Measurements from ENCODE around the gene GAS2L1. TPM values are rescaled to one million over a fixed set of nuclear protein-coding genes. Genes with fewer than 3 reads are reported as not detected.

Gene GAS2L1
- total and polyA plus RNA-seq, 2 of the 4 experiments (the other 2 are of a cell fraction) = 1.4 to 15.6 TPM

DNA sequence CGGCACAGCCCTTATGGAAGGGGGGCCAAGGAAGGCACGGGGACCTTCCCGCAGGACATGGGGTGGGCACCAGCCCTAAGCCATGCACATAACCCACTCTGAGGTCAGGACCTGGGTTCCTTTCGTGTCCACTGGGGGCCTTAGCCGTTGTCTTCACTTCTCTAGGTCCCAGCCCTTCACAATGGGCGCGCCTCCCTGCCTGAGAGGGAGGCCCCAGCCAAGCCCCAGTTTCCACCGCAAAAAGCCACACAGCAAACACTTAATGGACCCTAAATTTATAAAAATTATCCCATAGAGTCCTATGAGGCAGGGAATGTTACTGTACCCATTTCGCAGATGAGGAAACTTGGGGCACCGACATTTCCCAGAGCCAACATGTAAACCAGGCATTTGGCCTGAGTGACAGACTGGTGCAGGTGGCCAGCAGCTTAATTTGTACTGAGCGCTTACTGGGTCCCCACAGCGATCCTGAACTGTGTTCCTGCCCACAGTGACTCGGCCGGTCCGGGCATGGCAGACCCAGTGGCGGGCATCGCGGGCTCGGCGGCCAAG, 1.2 kb downstream of the GAS2L1 start (continued):
- TF ChIP-seq, protein P1, sequence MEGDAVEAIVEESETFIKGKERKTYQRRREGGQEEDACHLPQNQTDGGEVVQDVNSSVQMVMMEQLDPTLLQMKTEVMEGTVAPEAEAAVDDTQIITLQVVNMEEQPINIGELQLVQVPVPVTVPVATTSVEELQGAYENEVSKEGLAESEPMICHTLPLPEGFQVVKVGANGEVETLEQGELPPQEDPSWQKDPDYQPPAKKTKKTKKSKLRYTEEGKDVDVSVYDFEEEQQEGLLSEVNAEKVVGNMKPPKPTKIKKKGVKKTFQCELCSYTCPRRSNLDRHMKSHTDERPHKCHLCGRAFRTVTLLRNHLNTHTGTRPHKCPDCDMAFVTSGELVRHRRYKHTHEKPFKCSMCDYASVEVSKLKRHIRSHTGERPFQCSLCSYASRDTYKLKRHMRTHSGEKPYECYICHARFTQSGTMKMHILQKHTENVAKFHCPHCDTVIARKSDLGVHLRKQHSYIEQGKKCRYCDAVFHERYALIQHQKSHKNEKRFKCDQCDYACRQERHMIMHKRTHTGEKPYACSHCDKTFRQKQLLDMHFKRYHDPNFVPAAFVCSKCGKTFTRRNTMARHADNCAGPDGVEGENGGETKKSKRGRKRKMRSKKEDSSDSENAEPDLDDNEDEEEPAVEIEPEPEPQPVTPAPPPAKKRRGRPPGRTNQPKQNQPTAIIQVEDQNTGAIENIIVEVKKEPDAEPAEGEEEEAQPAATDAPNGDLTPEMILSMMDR (conservative IDR thresholded peaks at IDR 0.05; ENCODE audit: low read depth, low read length) = no peak
- no peak for TF ChIP-seq RCOR1 (IDR thresholded peaks at IDR 0.05; ENCODE audit: insufficient replicate concordance, low read length)
- TF ChIP-seq NFE2L2 (IDR thresholded peaks at IDR 0.05; ENCODE audit: low read depth, low read length) = no peak
- no peak for TF ChIP-seq MXI1 (IDR thresholded peaks at IDR 0.05; ENCODE audit: borderline replicate concordance, low read depth, low read length)
- no peak for TF ChIP-seq SMC3 (IDR thresholded peaks at IDR 0.05; ENCODE audit: low read depth, low read length)

Data from IMR-90 (cell line).